HEK293T (cell line): ENCODE measurements around the gene PITHD1.

Source experiments
- ARNT ChIP-seq: fragments of 450-650 bp; IDR thresholded peaks from 2 replicates; pipeline ENCODE4 v1.6.1; 2017; ENCODE audit warnings: mild to moderate bottlenecking
- BHLHE40 ChIP-seq: fragments of 450-650 bp; IDR thresholded peaks from 2 replicates; pipeline ENCODE4 v1.6.1; 2016; ENCODE audit warnings: mild to moderate bottlenecking, moderate library complexity, borderline replicate concordance
- FOXA1 ChIP-seq: fragments of 450-650 bp; IDR thresholded peaks from 2 replicates; pipeline ENCODE4 v1.6.1; 2016; ENCODE audit warnings: mild to moderate bottlenecking
- FOXM1 ChIP-seq: fragments of 450-650 bp; IDR thresholded peaks from 2 replicates; pipeline ENCODE4 v1.6.1; 2017; ENCODE audit warnings: mild to moderate bottlenecking, borderline replicate concordance
- LEF1 ChIP-seq: fragments of 450-650 bp; IDR thresholded peaks from 2 replicates; pipeline ENCODE4 v1.6.1; 2017; ENCODE audit warnings: mild to moderate bottlenecking, borderline replicate concordance
- SP1 ChIP-seq: fragments of 450-650 bp; IDR thresholded peaks from 2 replicates; pipeline ENCODE4 v1.6.1; 2017

DNA sequence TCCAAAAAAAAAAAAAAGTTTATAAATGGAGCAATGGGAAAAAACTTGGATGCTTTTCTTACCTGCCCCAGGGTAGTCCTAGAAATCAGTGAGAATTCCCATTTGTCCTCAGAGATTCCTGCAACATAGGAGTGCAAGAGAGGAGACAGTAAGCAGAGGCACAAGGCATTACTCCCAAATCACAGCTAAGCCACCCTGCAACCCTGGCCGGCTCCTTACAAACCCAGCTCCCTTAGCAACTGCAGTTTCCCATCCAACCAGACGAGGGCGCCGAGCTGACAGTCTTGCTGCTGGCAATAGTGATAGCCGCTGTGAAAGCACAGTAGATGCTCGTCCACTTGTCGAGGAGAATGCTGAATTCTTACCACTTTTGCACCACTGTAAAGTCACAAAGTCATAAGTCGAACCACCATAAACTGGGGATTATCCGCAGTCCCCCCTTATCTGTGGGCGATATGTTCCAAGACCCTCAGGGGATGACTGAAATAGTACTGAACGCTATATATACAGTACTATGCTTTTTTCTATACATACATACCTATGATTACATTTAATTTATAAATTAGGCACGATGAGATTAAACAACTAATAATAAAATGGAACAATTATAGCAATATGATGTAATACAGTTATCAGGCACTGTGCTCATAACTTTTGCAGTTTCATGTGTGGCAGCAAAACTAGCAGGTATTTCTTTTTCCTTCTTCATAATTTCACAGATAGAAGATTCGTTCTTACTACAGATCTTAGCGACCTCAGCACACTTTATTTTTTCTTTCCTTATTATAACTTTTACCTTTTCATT is 6.0 kb upstream of the PITHD1 start:
- TF ChIP-seq ARNT, result no peak
- TF ChIP-seq FOXA1, result no peak
- TF ChIP-seq SP1, result no peak
- no peak for TF ChIP-seq LEF1
- TF ChIP-seq BHLHE40, result no peak
- no peak for TF ChIP-seq FOXM1
